ENCODE measurements around the gene BMS1.
"Not testable (repeated sequence)": the region's sequence is repeated elsewhere in the genome, so short reads cannot be mapped to it uniquely, and the experiment has no call there.

Gene BMS1

DNA sequence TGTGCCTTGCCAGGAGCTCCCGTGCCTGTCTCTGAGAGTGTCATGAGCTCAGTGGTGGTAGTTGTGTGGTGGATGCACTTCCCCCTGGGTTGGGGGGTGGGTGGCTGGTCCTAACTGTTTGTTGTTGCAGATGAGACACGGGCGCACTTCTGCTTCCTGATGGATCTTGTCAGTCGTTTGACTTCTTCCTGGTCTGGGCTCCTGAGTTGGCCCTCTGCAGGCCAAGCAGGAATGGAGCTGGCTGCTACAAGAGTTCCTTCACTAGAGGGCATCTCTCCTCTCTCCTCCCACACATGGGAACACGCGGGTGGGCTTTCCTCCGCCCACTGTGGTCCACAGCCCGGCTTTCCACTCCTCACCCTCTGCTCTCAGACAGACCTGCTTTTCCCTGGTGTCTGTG is 82.0 kb downstream of the BMS1 start:
- Histone ChIP-seq H4K20me1 (no peaks in the 10 kb centered on the region), H3K4me3 (no peak overlapping the region), H3K27ac (peak overlapping the region; percentile 15; the same call in 1 of the 2 replicates), H3K9ac (no peak overlapping the region), H3K4me1 (peaks cover 37% of the 10 kb centered on the region), H3K9me3 (no peaks in the 10 kb centered on the region), H3K36me3 (no peaks in the 10 kb centered on the region), H3K27me3 (no peaks in the 10 kb centered on the region), H3K4me2 (peak overlapping the region; percentile 73)
- no peak for TF ChIP-seq Cebpa-rat (IDR thresholded peaks at IDR 0.05)

DNA sequence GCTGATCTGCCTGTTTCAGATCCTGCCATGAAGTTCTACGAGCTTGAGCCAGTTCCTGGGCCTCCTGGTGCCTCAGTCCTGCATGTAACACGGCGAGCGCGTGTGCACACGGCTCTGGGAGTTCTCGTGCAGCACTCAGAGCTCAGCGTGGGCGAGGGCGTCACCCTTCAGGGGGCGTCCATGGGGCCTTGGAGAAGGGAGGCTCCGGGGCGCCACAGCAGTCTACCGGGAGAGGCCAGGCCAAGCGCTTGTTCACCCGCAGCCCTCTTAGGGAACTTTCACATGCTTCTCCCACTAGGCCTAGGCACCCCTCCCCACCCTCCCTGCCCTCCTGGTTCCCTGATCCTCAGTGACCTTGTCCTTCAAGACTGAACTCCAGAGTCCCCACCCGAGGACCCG is 83.1 kb downstream of the BMS1 start:
- no peaks in the 10 kb centered on the region for H3K27me3 ChIP-seq
- no peak overlapping the region for H3K27ac ChIP-seq
- H4K20me1 ChIP-seq: no peaks in the 10 kb centered on the region
- TF ChIP-seq Cebpa-rat (IDR thresholded peaks at IDR 0.05): no peak
- H3K4me2 ChIP-seq: no peak overlapping the region
- H3K36me3 ChIP-seq: no peaks in the 10 kb centered on the region
- no peaks in the 10 kb centered on the region for H3K9me3 ChIP-seq
- no peak overlapping the region for H3K9ac ChIP-seq
- H3K4me3 ChIP-seq: no peak overlapping the region
- H3K4me1 ChIP-seq: peaks cover 47% of the 10 kb centered on the region

GRCh38 chr10:42866115-42866995 is 83.8 kb downstream of the BMS1 start:
- H3K4me3 ChIP-seq: no peak overlapping the region

DNA sequence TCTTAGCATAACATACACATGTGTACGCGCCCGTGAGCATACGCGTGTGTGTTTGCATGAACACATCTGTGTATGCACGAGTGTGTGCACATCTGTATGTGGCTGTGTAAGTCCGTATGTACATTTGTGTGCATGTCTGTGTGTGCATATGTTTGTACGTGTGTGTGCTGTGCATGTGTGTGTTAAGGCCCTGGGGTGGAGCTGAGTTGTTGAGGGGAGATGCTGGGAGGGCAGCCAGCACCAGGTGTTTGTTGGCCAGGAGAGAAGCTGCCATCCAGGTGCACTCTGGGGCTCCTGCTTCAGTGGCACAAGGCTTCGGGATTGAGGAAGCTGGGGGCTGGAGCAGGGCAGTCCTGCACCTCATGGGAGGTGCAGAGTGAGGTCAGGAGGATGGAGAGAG is 85.0 kb downstream of the BMS1 start:
- H4K20me1 ChIP-seq: no peaks in the 10 kb centered on the region

More at GRCh38 chr10:42866115-42866995, 83.8 kb downstream of the BMS1 start:
- Histone ChIP-seq H3K27ac (no peak overlapping the region), H3K9me3 (no peaks in the 10 kb centered on the region), H3K36me3 (no peaks in the 10 kb centered on the region), H3K4me1 (peaks cover 53% of the 10 kb centered on the region), H4K20me1 (no peaks in the 10 kb centered on the region), H3K9ac (no peak overlapping the region), H3K4me2 (peak overlapping the region; percentile 61), H3K27me3 (no peaks in the 10 kb centered on the region)
- TF ChIP-seq Cebpa-rat (IDR thresholded peaks at IDR 0.05): no peak

DNA sequence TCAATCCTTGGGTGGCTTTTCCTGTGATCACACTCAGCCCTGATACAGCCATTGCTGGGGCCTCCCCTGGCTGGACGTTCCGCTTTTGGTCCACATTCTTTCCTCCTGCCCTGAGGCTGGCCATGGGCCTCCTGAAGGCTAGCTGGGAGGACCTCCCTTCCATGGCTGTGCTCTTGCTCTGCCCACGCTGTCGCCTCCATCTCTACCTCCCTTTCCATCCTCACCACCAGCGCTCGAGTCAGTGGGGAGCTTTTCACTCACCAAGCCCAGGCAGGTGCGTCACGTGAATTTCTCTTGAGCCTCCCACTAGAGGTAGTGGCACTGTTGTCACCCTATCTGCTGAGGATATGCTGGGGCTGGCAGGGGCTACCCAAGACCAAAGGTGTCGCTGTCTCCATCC is 85.9 kb downstream of the BMS1 start:
- H3K36me3 ChIP-seq: no peaks in the 10 kb centered on the region
- no peak overlapping the region for H3K4me3 ChIP-seq
- H4K20me1 ChIP-seq: no peaks in the 10 kb centered on the region
- no peak overlapping the region for H3K9ac ChIP-seq
- no peak overlapping the region for H3K4me2 ChIP-seq
- peaks cover 63% of the 10 kb centered on the region for H3K4me1 ChIP-seq
- H3K9me3 ChIP-seq: no peaks in the 10 kb centered on the region
- no peak overlapping the region for H3K27ac ChIP-seq
- no peaks in the 10 kb centered on the region for H3K27me3 ChIP-seq
- TF ChIP-seq Cebpa-rat (IDR thresholded peaks at IDR 0.05): no peak

More for the DNA sequence above, 85.0 kb downstream of the BMS1 start:
- Histone ChIP-seq H3K4me1 (peaks cover 63% of the 10 kb centered on the region), H3K9ac (no peak overlapping the region), H3K27ac (no peak overlapping the region), H3K9me3 (no peaks in the 10 kb centered on the region), H3K27me3 (no peaks in the 10 kb centered on the region), H3K4me3 (no peak overlapping the region), H3K4me2 (no peak overlapping the region), H3K36me3 (no peaks in the 10 kb centered on the region)
- no peak for TF ChIP-seq Cebpa-rat (IDR thresholded peaks at IDR 0.05)

DNA sequence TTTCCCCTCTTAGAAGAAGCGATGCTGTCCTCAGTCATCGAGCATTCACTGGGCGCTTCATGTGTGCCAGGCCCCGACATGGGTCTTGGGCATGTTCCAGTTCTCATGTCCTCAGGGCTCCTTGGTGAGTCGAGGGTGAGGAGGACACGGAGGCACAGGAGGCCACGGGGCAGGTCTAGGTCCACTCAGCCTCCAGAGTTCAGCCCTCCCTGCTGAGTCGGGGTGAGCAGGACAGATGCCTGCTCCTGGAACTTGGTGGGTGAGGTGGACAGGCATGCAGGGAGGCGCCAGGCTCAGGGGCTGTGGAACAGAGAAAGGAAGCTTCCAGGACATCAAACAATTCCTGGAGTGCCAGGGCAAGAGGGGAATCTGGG is 87.4 kb downstream of the BMS1 start:
- H3K36me3 ChIP-seq: no peaks in the 10 kb centered on the region
- H3K27me3 ChIP-seq: no peaks in the 10 kb centered on the region
- TF ChIP-seq Cebpa-rat (IDR thresholded peaks at IDR 0.05): no peak
- H3K9me3 ChIP-seq: no peaks in the 10 kb centered on the region
- peaks cover 63% of the 10 kb centered on the region for H3K4me1 ChIP-seq
- no peak overlapping the region for H3K9ac ChIP-seq
- H4K20me1 ChIP-seq: no peaks in the 10 kb centered on the region
- H3K27ac ChIP-seq: 0 out of 2 replicates have a peak overlapping the region, but pooled peaks have one; percentile 9
- H3K4me3 ChIP-seq: no peak overlapping the region
- H3K4me2 ChIP-seq: peak overlapping the region; percentile 86; the same call in 1 of the 2 replicates

- H3K4me3 ChIP-seq: peak overlapping the region; percentile 31; the same call in 1 of the 2 replicates
- TF ChIP-seq Cebpa-rat (IDR thresholded peaks at IDR 0.05): peak; percentile 8; the same call in 1 of the 2 replicates
- peak overlapping the region; percentile 78 for H3K27ac ChIP-seq
- not testable (repeated sequence) for H3K27me3 ChIP-seq, H3K9me3 ChIP-seq, H3K36me3 ChIP-seq, H4K20me1 ChIP-seq
- peak overlapping the region; percentile 65; the same call in 1 of the 2 replicates for H3K9ac ChIP-seq
- peaks cover 73% of the 10 kb centered on the region for H3K4me1 ChIP-seq
- H3K4me2 ChIP-seq: peak overlapping the region; percentile 86
Observed at GRCh38 chr10:42871138-42871641, 88.6 kb downstream of the BMS1 start.

DNA sequence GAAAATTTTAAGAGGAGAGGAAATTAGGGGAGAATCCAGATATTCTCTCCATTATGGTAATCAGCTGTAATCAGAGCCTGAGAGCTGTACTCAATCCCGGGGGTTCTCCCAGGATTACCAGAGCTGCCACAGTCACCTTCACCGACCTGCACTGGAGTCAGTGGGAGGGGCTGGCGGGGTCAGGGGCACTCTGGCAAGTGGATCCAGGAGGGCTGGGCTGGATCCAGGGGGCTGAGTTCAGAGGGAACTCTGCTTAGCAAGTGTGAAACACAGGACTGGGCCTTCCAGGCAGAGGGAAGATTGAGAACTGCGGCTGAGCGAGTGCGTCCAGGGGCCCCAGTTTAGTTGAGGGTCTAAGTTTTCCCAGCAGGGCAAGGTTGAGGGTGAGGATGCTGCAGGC is 89.2 kb downstream of the BMS1 start:
- TF ChIP-seq Cebpa-rat (IDR thresholded peaks at IDR 0.05): no peak
- peak overlapping the region; percentile 31; the same call in 1 of the 2 replicates for H3K4me3 ChIP-seq
- H3K4me1 ChIP-seq: peaks cover 68% of the 10 kb centered on the region
- H3K27ac ChIP-seq: peak overlapping the region; percentile 78
- H4K20me1 ChIP-seq: no peaks in the 10 kb centered on the region
- peak overlapping the region; percentile 86 for H3K4me2 ChIP-seq
- no peaks in the 10 kb centered on the region for H3K36me3 ChIP-seq
- no peaks in the 10 kb centered on the region for H3K9me3 ChIP-seq
- no peaks in the 10 kb centered on the region for H3K27me3 ChIP-seq
- H3K9ac ChIP-seq: peak overlapping the region; percentile 65

GRCh38 chr10:42872865-42873435 is 90.4 kb downstream of the BMS1 start:
- no peak for TF ChIP-seq Cebpa-rat (IDR thresholded peaks at IDR 0.05)
- Histone ChIP-seq H3K4me1 (peaks cover 72% of the 10 kb centered on the region), H4K20me1 (no peaks in the 10 kb centered on the region), H3K36me3 (no peaks in the 10 kb centered on the region), H3K27me3 (no peaks in the 10 kb centered on the region), H3K27ac (0 out of 2 replicates have a peak overlapping the region, but pooled peaks have one; percentile 27), H3K4me3 (no peak overlapping the region), H3K4me2 (peak overlapping the region; percentile 86), H3K9me3 (no peaks in the 10 kb centered on the region), H3K9ac (no peak overlapping the region)

All from BLaER1 (cell line).